ENCODE data around the gene LRWD1.
"Not testable (repeated sequence)": the region's sequence is repeated elsewhere in the genome, so short reads cannot be mapped to it uniquely, and the experiment has no call there.

Gene LRWD1

DNA sequence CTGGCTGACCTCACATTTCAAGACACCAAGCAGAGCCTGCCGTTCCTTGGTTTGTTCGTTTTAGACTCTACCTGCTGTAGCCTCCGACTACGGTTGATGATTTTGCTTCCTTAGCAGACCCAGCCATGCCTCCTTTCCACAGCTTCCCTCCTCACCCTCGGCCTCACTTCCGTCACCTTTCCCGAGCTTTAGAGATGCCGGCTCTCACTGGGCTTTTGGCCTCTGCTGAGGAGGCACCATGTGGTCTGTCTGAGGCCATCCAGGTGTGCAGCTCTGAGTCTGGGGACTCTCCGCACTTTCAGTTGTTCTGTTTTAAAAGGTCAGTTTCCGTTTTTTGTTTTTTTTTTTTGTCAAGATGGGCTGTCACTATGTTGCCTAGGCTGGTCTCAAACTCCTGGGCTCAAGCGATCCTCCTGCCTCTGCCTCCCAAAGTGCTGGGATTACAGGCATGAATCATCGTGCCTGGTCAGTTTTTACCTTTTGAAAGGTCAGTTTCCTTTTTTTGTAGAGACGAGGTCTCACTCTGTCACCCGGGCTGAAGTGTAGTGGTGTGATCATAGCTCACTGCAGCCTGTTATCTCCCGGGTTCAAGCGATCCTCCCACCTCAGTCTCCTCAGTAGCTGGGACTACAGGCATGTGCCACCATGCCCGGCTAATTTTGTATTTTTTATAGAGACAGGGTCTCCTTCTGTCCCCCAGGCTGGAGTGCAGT is 19.7 kb upstream of the LRWD1 start:
- no peak for DNase-seq

- DNase-seq = no peak
Measured at GRCh38 chr7:102445674-102446071, 19.1 kb upstream of the LRWD1 start.

- DNase-seq = no peak
Measured at GRCh38 chr7:102446387-102447156, 18.2 kb upstream of the LRWD1 start.

DNA sequence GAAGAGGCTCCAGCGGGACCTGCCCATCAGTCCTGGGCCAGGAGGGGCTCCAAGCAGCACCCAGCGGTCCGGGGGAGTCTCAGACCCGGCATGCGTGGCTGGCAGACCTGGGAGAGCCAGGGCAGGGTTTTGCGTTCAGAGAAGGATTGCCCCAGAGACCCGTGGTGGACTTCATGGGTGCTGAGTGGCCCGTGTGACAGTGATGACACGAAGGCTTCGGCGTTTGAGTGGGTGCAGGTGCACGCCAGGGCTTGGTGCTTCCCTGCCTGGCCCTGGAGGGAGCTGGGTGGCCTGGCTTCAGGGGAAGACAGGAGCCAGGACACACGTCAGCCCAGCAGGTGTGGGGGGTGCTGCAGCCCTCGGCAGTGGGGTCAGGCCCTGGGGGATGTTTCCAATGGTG is 17.5 kb upstream of the LRWD1 start:
- no peak for DNase-seq

DNA sequence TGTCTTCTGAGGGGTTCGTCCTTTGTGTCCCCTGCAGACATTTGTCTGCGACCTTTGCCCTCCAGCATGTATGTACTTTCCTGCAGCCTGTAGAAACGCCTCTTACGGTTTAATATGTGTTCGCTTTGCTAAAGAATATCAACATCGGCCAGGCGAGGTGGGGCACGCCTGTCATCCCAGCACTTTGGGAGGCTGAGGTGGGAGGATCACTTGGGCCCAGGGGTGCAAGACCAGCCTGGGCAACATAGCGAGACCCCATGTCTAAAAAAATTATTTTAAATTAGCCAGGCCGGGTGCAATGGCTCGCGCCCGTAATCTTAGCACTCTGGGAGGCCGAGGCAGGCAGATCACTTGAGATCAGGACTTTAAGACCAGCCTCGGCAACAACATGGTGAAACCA is 15.6 kb upstream of the LRWD1 start:
- no peak for DNase-seq

GRCh38 chr7:102450242-102450641 is 14.5 kb upstream of the LRWD1 start:
- no peak for DNase-seq

- DNase-seq = peak; percentile 96
Measured at GRCh38 chr7:102451371-102452054, 13.3 kb upstream of the LRWD1 start.

DNA sequence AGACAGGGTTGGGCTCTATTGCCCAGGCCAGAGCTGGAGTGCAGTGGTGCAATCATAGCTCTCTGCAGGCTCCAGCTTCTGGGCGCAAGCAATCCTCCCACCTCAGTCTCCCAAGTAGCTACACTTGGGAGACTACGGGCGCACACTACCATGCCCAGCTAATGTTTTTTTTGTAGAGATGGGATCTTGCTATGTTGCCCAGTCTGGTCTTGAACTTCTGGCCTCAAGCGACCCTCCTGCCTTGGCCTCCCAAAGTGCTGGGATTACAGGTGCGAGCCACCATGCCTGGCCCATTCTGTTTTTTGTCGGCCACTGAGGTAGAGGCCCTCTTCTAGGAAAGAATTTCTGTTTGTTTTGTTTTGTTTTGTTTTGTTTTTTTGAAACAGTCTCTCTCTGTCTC is 12.3 kb upstream of the LRWD1 start:
- DNase-seq = no peak

- DNase-seq = no peak
Measured at GRCh38 chr7:102453319-102453718, 11.5 kb upstream of the LRWD1 start.

DNA sequence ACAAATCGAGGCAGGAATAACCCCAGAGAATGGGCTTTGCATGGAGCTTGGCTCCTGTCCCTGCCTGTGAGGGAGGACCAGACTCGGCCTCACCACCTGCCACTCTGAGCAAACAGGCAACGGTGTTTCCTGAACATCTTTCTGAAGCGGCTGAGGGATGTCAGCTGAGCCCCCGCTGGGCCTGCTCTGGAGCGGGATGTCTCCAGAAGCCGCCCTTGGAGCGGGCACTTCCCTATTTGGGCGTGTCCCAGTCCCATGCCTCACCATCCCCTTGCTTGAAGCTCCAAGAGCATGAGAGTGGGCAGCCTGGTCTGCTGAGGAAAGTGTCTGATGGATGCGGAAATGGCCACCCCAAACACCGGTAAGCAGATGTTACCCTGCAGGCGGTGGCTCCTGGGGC is 10.3 kb upstream of the LRWD1 start:
- DNase-seq = peak; percentile 66

GRCh38 chr7:102454932-102455331 is 9.9 kb upstream of the LRWD1 start:
- DNase-seq = not testable (repeated sequence)

DNA sequence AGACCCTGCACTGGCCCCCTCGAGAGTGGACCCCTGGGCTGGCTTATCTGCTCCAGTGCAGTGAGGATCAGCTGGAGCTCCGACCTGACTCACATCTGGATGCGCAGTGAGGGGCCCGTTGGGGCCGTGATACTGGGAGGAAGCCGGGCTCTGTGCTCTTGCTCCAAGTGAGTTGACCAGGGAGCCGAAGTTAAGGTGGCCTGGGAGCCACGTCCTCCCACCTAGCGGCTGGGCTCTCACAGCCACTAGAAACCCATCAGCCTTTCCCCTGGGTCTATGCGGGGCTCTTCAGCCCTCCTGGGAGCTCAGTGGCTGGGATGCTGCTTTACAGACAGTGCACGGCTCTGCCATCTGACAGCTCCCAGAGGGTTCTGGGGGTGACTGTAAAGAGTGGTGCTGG is 9.2 kb upstream of the LRWD1 start:
- DNase-seq = no peak

DNA sequence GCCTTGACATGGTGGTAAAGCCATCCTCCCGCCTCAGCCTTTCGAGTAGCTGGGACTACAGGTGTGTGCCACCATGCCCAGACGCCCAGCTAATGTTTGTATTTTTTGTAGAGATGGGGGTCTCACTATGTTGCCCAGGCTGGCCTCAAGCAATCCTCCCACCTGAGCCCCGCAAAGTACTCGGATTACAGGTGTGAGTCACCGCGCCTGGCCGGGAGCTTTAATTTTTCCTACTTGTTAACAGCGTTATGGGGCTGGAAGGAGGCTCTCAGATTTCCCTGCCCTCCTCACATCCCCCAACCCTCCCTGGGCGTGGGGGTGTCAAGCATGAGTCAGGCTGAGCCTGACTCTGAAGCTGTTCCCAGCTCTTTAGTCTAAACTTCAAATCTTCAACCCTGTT is 8.5 kb upstream of the LRWD1 start:
- DNase-seq = no peak

- no peak for DNase-seq
Measured at GRCh38 chr7:102457352-102457924, 7.3 kb upstream of the LRWD1 start.

DNA sequence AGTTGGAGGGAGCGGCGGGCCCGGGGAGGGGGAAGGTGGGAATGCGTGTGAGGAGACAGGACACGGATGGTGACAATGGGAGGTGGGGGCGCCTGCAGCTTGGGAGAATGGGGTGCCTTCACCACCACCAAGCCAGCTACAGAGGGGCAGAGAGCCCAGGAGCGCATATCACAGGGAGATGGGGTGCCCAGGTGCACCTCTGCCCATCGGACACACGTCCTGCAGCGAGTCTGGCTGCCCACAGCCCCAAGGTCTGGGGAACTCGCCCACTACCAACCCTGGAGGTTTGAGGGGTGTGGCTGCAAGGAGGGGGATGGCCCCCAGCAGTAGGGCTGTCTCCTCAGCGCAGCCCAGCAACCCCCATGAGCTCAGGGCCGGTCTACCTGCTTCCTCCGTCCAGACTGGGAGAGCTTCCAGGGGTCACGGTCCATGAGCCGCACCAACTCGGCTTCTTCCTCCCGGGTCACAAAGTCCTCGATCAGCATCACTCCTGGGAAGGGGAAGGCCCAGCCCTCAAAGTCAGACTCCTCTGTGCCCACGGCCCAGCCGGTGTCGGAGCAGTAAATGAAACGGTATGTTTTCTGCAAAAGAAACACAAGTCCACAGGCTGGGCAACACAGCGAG is 5.5 kb upstream of the LRWD1 start:
- no peak for DNase-seq

GRCh38 chr7:102460467-102460866 is 4.3 kb upstream of the LRWD1 start:
- no peak for DNase-seq

DNA sequence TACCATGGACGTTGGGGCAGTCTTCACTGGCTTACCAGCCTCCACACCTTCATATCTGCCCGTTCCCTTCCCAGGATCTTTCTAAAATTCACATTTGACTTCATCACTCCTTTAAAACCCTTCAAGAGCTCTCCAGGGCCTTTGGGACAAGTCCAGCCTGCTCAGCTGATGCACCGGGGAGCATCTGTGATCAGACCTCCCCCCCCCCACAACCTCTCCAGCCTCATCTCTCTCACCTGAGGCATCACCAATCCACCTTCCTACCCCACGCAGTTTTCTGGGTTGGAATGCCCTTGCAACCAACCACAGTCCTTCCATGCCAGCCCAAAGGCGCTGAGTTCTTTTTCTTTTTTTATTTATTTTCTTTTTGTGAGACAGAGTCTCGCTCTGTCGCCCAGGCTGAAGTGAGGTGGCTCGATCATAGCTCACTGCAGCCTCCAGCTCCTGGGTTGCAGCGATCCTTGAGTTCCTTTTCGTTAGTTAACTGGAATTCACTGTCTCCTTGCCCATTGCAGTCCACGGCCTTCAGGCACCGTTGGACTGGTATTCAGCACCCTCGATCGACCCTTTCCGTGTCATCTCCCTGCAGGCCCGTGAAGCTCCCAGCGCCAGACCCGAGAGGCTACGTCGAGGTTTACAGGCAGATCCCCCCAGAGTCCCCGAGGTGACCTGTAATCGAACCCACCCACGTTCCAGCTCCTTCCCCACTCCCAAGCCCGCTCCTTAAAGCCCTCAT is 775 bp upstream of the LRWD1 start:
- DNase-seq = peak; percentile 22

- DNase-seq = no peak
Measured at GRCh38 chr7:102466097-102466496, 1.3 kb downstream of the LRWD1 start.

- no peak for DNase-seq
Measured at GRCh38 chr7:102467581-102468477, 3.0 kb downstream of the LRWD1 start.

DNA sequence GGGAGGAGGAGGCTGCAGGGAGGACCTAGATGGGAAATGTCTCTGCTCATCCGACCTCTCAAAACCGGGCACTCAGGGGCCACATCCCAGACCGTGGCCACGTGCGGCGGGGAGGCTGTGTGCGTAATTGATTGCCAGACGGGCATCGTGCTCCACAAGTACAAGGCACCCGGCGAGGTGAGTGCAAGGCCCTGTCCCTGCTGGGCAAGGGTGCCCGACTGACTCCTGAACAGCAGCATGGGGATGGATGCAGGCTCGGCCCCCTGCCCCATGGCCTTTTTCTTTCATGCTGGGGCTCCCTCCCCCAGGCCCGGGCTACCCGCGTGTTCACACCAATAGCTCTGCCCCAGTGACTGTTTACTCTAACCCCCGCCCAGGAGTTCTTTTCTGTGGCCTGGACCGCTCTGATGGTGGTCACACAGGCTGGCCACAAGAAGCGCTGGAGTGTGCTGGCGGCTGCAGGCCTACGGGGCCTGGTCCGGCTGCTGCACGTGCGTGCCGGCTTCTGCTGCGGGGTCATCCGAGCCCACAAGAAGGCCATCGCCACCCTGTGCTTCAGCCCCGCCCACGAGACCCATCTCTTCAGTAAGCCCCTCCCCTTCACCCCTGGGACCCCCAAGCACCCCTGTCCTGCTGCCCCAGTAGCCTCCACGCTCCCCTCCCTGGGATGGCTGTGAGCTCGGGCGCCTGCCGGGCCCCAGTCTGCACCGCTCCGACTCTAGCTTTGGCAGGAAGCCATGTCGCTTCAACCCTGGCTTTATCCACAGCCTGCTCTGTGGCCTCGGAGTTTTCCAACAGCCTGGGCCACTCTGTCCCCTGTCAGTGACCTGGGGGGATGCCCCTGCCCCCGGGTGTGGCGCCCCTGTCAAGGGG is 3.9 kb downstream of the LRWD1 start:
- DNase-seq = no peak
